Embryonic facial prominence (tissue), 1 donor: ENCODE measurements around the gene PPIG.
"Not testable (repeated sequence)": the region's sequence is repeated elsewhere in the genome, so short reads cannot be mapped to it uniquely, and the experiment has no call there.

ENCODE experiments used
- DNase-seq: peaks from one replicate; pipeline ENCODE4 v3.0.0-alpha.2; 2016; ENCODE audit errors: extremely low spot score

Gene PPIG

DNA sequence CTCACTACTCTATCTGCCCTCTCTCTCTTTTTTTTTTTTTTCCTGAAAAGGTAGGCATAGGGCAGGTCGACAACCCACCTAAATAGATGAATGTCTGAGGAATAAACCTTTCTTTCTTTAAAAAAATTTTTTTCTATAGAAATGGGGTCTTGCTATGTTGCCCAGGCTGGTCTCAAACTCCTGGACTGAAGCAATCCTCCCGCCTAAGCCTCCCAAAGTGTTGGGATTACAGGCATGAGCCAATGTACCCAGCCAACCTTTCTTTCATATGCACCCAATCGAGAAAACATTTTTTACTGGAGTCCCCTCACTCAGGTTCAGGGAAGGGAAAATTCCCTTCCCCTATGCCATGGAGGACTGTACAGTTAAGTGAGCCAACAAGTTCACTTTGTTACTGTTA is 79.1 kb downstream of the PPIG start:
- no peak for DNase-seq

DNA sequence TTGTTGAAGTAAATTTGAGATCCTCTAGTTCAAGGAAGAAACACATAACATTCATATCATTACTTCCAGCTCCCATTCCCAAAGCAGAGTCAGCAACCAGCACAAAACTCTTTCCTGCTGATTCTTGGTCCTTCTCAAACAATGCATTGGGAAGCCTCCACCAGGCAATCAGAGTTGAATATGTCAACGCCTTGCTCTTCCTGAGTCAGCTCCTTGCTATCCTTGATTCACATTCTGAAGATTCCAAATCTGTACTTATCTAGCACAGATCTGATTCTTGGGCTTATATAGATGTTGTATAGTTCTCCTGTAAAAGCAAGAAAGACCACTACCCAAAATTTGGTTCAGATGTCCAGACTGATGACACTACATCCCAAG is 80.4 kb downstream of the PPIG start:
- DNase-seq: no peak

DNA sequence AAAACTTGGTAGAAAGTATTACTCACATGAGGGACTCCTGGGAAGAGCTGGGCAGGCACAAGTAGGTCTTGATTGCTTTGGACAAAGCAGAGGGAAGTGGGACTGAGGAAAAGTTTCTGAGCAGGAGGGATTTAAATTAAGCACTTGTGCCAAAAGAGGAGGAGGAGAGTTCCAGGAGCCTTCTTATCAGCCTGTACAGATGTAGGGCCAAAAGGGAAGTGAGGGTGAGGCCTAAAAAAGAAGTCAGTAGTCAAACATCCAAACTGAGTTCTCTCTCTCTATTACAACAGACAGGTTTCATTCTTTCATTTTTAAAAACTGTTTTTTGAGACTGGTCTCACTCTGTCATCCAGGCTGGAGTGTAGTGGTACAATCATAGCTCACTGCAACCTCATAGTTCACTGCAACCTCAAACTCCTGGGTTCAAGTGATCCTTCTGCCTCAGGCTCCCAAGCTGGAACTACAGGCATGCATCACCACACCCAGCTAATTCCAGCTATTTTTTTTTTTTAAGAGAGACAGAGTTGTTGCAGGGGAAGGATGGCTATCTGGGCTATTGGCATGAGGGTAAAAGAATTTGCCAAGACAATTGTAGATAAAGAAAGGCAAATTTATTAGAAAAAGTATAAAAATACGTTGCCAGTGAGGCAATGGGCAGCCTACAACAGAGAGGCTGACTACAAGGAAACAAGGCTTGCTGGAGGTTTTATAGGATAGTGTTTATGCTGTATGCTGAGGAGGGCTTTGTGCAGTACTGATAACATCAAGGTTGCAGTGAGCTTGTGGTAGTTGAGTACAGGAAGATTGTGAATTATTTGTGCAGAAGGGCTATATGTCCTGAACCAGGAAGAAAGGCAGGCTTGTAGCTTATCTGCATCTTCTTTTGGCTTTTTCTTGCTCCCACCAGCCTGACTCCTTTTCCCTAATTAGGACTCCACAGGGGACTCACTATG is 81.1 kb downstream of the PPIG start:
- DNase-seq: no peak

DNA sequence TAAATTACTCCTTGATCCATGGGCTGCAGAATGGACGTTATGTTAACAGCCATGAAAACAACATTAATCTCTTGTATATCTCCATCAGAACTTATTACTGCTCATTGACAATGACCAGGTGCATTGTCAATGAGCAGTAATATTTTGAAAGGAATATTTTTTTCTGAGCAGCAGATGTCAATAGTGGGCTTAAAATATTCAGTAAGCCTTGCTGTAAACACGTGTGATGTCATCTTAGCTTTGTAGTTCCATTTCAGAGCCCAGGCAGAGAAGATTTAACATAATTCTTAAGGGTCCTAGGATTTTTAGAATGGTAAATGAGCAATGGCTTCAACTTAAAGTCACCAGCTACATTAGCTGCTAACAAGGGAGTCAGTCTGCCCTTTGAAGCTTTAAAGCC is 83.4 kb downstream of the PPIG start:
- no peak for DNase-seq

DNA sequence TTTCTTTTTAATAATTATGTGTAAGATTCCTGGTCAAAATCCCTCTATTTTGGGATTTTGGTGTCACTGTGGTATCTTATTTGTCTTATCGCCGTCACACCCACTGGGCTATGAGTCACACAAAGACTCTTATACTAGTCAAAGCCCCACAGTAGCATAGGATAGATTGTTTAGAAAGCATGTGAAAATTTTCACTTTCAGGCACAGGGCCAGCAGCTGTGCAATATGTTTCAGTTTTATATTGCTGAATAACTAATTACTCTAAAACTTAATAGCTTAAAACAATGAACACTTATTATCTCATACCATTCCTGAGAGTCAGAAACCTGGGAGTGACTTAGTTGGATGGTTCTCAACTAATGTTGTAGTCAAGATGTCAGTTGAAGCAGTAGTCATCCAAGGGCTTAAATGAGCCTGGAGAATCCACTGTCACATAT is 86.1 kb downstream of the PPIG start:
- DNase-seq: no peak

DNA sequence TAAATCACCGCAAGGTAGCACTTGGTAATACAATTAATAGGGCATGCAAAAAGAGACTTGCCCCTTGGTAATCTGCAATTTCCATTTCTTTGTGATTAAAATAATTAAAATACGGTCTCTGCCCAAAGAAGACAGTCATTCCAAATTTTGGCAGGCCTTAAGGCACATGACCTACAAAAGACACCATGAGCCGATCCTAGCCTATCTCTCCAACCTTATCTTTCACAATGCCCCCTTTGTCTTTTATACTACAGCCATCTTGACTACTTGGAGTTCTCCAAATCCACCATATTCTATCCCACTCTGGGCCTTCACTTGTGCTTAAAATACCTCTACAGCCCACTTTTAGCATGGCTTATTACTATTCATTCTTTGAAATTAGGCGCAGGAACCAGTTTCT is 86.8 kb downstream of the PPIG start:
- no peak for DNase-seq

DNA sequence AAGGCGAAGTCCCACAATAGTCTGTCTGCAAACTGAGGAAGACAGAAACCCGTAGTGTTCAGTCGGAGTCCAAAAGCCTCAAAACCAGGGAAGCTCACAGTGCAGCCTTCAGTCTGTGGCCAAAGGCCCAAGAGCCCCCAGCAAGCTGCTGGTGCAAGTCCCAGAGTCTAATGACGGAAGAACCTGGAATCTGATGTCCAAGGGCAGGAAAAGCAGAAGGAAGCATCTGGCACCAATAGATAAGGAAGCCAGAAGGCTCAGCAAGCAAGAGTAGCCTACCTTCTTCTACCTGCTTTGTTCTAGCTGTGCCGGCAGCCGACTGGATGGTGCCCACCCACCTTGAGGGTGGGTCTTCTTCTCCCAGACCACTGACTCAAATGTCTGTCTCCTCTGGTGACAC is 88.3 kb downstream of the PPIG start:
- no peak for DNase-seq

DNA sequence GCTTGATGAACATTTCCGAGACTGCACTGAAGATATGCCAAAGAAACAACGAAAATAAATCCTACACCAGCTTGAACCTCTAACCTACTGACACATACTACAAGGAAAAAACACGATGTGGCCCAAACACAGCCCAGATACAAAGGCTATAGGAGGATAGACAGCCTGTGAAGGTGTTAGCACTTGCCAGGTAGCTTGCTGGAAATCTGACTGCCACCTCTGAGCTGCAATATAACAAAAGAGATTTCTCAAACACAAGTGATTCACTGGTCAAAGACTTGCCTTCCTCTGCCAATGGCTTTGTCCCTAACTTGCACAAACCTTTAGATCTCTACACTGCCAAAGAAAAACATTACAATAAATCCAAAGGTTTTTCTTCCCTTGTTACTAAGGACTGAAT is 89.0 kb downstream of the PPIG start:
- DNase-seq: no peak

DNA sequence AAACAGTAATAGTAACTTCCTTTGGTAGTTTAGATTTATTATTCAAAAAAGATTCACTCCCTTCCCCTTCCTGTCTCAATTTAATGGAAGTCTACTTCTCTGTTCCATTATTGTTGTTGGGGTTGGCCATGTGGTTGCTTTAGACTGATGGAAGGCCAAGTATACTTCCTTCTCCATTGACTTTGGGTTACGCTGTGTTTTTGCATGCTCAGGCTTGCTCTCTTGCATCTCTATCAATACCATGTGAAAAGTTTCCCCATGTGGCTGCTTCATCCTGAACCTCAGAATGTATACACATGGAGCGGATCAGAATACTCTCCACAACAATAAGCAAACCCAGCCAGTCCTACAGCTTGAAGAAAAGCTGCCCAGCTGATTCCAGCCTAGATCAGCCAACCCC is 89.8 kb downstream of the PPIG start:
- no peak for DNase-seq

DNA sequence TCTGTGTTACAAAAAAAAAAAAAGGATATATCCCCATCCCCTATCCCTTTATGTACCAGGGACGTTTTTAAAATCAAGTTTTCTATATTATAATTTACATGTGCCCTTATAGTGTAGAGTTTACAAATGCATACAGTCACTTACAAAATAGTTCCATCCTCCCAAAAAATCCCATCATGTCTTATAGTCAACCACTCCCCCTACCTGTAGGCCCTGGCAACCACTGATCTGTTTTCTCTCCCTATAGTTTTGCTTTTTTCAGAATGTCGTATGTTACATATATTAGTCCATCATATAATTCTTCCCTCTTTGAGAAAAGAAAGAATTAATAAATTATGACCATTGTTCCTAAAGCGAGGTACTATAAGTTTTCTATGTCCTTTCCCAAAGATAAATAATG is 92.2 kb downstream of the PPIG start:
- DNase-seq: no peak

DNA sequence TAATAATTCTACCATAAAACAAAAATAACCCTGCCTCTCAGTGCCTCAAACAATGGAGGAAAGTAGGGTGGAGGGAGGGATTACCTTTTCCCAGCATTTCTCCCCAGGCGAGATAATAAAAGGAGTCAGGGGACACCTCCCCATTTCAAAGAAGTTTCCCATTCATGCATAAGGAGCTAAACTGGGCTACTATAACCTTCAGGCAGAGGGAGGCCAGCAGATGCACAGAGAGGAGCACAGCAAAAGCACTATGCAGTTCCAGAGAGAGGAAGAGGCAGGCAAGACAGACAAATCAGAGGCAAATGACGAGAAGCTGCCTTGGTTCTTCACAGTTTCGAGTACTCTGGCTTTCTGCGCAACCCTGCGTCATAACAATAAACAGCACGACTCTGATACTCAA is 92.7 kb downstream of the PPIG start:
- no peak for DNase-seq

DNA sequence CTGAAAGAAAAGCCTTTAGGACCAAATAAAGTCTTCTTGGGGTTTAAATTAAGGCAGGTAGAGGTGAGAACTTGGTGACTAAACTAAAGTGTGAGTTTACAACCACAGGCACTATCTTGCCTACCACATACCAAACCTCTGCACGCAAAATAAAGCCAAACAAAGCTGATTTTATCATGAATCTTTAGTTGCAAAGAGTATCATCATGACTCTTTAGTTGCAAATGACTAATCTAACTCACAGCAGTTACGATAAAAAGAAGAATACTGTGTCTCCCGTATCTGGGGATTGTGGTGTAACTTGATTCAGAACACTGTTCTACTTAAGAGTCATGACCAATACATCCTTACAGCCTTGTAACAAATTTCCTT is 98.9 kb downstream of the PPIG start:
- no peak for DNase-seq

DNA sequence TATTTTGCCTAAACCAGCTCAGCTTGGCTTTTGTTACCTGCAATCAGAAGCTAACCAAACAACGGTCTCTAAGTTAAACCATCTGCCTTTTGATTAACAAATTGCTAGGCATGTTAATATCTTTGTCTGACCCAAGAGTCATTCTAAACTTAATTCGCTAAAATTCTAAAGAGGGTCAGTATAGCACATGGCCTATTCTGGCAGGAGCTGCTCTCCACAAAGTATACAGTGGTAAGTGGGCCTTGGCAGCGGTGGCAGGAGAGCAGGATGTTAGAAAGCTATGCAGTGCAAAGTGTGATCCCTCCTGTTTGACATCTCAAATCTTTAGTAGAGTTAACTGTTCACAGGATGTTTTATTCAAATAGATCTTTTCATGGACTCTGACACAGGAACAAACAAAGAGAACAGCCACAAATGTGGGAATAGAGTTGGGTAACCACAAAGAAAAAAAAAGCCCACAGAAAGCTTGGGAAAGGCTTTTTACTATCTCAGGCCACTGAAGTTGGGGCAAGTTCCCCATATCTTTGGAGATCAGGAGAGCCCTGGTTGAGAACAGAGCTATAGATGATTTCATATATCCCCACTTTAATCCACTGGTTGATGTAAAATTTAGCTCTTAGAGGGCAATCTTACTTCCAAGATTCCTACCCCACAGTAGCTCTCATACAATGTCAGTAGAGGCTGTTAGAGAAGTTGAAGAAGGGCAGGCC is 99.4 kb downstream of the PPIG start:
- DNase-seq: no peak

DNA sequence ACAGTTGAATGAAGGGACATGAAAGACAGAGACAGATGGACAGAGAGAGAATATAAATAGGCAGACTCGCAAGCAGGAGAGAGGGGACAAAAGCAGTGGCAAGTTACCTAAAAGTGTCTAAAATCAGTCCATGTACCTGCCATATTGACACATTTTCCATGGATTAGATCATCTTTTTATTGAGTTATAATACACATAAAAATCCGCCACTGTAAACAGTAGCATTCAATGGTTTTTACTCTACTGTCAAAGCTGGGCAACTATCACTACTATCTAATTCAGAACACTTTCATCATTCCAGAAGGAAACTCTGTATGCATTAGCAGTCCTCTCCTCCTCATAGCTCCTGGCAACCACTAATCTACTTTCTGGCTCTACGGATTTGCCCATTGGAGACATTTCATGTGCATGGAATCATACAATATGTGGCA is 100.0 kb downstream of the PPIG start:
- no peak for DNase-seq

DNA sequence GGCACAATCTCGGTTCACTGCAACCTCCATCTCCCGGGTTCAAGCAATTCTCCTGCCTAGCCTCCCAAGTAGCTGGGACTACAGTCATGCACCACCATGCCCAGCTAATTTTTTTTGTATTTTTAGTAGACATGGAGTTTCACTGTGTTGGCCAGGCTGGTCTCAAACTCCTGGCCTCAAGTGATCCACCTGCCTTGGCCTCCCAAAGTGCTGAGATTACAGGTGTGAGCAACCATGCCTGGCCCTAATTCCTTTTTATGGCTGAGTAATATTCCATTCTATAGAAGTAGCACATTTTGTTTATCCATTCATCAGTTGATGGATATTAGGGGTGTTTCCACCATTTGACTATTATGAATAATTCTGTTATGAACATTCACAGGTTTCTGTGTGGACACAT is 100.6 kb downstream of the PPIG start:
- not testable (repeated sequence) for DNase-seq

DNA sequence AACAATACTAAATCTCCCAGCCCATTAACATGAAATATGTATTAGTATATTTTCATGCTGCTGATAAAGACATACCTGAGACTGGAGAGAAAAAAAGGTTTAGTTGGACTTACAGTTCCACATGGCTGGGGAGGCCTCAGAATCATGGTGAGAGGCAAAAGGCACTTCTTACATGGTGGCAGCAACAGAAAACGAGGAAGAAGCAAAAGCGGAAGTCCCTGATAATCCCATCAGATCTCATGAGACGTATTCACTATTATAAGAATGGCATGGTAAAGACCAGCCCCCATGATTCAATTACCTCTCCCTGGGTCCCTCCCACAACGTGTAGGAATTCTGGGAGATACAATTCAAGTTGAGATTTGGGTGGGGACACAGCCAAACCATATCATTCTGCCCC is 102.7 kb downstream of the PPIG start:
- not testable (repeated sequence) for DNase-seq

DNA sequence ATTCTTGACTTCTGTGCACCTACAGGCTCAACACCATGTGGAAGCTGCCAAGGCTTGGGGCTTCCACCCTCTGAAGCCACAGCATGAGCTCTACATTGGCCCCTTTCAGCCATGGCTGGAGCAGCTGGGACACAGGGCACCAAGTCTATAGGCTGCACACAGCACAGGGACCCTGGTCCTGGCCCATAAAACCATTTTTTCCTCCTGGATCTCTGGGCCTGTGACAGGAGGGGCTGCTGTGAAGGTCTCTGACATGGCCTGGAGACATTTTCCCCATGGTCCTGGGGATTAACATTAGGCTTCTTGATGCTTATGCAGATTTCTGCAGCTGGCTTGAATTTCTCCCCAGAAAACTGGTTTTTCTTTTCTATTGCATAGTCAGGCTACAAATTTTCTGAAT is 103.8 kb downstream of the PPIG start:
- not testable (repeated sequence) for DNase-seq

DNA sequence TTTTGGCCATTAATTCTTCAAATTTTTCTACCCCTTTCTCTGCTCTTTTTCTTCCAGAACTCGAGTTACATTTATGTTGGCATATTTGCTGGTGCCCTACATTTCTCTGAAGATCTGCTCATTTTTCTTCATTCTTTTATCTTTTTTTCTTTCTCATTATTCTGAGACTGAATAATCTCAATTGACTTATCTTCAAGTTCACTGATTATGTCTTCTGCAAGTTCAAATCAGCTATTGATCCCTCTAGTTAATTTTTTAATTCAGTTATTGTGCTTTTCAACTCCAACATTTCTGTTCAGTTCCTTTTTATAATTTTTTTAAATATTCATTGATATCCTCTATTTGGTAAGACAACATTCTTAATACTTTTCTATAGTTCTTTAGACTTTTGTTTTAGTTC is 106.8 kb downstream of the PPIG start:
- no peak for DNase-seq
